SIG-M5 treated with dmso at 0.1 percent for 504 hours (cell line): ENCODE data around the gene ZCCHC12.
"Not testable (repeated sequence)": the region's sequence is repeated elsewhere in the genome, so short reads cannot be mapped to it uniquely, and the experiment has no call there.

Experiments used
- DNase-seq: peaks from one replicate; lab custom pipeline; 2025; ENCODE audit not compliant: unreplicated experiment; lab: John Stamatoyannopoulos, UW

The ZCCHC12 gene

DNA sequence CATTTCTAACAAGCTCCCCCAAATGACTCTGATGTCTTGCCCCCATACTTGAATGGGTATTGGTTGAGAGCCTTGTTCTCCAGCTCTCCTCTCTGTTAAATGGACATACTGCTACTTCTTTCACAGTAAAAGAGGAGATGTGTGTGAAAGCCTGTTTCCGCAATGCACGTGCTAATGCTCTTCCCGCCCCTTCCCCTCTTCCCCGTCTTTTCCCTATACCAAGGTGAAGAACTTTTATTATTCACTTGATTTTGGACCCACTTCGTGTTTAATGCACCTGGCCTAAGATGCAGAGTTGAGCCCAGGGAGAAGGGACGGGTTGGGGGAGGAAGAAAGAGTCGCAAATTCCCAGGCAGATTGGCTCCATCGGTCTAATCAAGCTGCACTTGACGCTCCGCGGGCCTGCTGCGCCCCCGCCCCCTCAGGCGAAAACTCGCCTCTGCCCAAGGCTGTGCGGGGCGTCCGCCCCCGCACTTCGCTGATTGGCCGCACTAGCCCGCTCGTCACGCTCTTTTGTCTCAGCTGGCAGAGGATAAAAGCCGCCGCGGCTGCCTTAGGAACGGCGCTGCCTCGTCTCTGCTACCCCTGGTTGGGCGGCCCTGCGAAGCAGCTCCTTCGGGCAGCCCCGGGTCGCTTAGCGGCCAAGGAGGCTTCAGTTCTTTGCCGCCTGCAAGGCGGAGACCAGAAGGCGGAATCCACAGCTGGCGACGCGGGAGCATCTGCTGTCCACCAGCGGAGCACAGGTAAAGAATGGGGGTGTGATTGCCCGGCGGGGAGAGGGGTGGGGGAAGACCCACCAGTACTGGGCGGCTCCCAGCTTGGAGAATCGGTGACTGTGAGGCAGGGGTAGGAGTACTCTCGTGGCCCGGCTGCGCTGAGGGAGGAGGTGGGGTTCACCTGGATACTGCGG is at the start of gene ZCCHC12:
Gene ZCCHC12, plus strand, starts transcription at position 562 of the 910 bp plus-strand sequence. CDS start 1,421 bp downstream, outside the sequence.
- no peak for DNase-seq

DNA sequence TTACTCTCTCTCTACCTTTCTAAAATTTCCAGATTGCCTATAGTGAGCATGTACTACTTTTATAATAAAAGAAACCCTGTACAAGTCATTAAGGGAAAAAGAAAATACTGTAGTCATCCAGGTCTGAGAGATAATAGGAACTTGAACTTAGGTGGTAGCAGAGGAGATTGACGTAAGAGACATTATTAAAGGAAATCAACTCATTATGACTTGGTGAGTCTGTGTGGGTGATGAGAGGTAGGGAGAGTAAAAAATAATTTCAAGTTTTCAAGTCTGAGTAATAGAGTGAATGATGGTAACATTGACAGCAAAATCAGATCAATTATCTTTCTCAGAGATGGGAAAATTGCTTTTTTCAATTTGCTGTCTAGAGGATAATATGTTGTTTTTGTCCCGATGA is 44.0 kb upstream of the ZCCHC12 start:
- no peak for DNase-seq

GRCh38 chrX:118780509-118780908 is 43.1 kb upstream of the ZCCHC12 start:
- no peak for DNase-seq

GRCh38 chrX:118780911-118781310 is 42.7 kb upstream of the ZCCHC12 start:
- DNase-seq, result no peak

DNA sequence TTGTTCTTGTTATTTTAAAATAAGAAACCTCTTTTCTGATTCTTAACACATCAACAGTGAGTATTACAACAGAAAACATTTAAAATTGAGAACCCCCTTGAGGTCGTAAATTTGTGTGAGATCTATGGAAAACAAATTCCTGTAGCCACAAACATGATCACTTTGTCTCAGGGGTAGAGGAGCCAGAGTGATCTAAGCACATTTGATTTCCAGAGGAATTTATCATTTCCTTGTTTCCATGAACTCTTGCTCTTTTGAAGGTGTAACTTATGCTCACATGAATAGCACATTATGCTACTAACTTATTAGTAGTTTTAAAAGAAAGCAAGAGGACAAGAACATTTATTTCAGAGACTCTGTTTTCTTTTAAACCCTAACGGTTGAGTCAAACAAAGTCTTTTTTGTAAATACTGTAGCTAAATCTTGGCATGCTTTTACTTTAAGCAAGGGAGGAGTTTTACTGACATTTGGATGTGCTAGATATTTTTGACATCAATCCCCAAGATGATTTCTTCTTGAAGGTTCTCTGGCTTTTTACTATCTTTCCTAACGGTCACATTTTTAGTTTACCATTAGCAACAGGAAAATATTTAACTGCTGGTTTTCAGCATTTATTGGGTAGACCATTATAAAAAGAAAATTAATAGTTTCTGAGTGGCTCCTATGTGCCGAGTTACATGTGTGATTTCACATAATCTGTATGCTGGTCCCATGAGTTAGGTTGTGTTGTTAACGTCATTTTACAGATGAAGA is 27.9 kb upstream of the ZCCHC12 start:
- no peak for DNase-seq

DNA sequence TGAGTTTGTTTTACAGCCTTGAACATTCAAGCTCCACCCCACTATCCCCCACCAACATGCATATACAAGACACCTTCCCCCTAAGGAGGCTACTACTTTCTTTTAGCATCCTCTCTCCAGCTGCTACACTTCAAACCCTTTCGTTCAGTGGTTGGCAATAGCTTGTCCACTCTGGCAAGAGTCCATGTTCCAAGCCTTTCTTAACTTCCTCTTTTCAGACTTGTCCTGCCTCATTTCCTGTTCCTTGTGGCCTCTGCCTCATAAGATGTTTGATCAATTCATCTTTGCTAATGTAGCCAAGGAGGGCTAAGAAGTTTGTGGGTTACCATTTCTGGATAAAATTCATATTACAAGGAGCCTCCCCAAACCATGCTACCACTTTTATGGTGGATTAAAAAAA is 20.8 kb upstream of the ZCCHC12 start:
- peak; percentile 27 for DNase-seq

GRCh38 chrX:118807151-118808017 is 16.2 kb upstream of the ZCCHC12 start:
- peak; percentile 53 for DNase-seq

- DNase-seq, result not testable (repeated sequence)
These were observed 6.4 kb upstream of the ZCCHC12 start for GRCh38 chrX:118817257-118817656.

DNA sequence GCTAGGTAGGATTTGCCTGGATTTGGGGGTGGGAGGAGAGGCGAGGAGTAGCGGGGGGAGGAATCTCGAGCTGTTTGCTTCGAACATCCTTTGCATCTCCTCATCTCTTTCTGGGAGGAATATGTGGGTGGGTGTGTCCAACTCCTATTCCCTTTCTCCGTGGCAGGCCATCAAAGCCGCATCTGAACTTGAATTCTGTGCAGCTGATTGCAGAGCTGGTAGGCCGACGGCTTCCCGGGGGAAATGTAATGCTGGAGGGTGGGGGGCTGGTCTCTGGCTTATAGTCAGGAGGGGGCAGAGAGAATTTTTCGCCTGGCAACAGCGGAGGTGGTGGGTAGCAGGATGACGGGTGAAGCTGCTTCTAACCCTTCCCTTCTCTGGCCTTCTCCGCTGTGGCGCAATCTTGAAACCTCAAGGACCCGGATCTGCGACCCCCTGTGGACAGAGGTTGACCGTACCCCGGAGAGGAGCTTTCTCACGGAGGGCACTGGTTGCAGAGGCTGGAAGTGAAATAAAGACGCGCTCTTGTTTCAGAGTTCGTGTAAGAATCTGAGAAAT is 628 bp downstream of the ZCCHC12 start:
- peak; percentile 19 for DNase-seq

- DNase-seq, result no peak
These were observed 1.6 kb downstream of the ZCCHC12 start for GRCh38 chrX:118825227-118825626.

- DNase-seq, result no peak
These were observed 15.8 kb downstream of the ZCCHC12 start for GRCh38 chrX:118839334-118839958.

GRCh38 chrX:118847676-118848075 is 24.1 kb downstream of the ZCCHC12 start:
- peak; percentile 61 for DNase-seq

DNA sequence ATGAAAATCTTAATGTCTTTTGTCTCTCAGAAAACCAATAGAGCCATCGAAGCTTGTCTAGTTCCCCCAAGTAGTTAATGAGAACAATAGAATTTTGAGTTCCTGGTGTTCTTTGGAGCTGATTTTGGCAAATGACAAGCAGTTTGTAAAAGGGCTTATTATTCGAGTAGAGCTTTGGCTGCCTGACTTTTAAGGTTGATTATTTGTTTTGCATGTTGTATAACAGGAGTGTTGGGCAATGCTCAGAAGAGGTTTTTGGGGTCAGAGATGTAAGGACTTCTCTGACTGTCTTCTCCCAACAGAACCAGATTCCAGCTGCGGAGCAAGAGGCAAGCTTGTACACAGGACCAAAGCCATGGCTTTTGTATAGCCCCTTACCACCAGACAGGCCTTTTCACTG is 30.0 kb downstream of the ZCCHC12 start:
- no peak for DNase-seq

DNA sequence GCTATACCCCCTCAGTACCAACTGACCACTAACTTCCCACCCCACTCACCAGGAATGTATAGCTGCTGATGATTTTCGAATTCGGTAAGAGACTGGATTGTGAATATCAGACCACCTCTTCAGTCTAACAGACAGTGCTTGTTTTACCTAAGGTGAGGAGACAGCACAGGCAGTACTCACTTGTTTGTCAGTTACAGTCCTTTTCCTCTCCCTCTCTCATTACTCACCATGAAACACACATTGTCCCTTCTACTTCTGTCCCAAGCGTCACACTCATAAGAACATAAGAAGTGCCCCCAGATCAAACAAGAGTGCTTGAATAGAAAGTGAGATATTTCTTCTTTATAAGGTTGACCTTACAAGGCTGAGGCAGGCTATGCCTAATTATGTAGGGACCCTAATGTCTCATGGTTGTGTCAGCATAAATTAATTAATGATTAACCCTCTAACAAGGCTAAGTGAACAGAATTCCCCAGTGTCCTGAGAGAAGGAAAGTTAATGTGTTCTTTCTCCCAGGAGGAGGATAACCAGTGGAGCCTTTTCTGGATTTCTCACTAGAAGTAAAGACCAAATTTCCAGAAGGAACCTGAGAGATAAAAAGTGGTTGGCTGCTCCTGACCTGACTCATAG is 32.2 kb downstream of the ZCCHC12 start:
- DNase-seq, result no peak

GRCh38 chrX:118857006-118857405 is 33.4 kb downstream of the ZCCHC12 start:
- DNase-seq, result no peak

GRCh38 chrX:118861338-118861737 is 37.7 kb downstream of the ZCCHC12 start:
- DNase-seq, result no peak

GRCh38 chrX:118862091-118862490 is 38.5 kb downstream of the ZCCHC12 start:
- DNase-seq, result no peak

GRCh38 chrX:118862979-118863378 is 39.4 kb downstream of the ZCCHC12 start:
- no peak for DNase-seq

DNA sequence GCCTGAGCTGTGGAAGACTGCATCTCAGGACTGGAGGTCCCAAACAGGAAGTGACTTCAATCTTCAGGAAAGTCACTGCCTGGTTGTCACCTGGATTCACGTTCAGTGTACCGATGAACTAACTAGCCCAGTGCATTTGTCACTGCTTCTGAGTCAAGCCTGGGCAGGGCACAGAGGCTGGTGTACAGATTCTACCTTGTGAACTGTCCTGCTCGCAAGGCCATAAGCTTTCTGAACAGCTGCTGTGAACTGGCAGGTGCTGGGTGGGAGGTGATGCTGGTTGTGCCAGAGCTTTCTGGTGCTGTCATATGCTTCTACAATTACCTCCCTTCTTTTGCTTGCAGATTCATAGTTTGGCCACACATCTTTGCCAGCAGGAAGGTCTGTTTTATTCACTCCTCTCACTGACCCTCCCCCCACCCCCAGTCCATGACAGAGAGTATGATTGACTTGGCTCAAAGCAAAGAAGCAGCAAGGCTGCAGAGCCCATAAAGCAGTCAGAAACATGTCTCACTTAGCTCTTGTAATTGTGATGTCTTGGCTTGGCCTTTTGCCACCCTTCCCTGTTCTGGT is 40.5 kb downstream of the ZCCHC12 start:
- no peak for DNase-seq

DNA sequence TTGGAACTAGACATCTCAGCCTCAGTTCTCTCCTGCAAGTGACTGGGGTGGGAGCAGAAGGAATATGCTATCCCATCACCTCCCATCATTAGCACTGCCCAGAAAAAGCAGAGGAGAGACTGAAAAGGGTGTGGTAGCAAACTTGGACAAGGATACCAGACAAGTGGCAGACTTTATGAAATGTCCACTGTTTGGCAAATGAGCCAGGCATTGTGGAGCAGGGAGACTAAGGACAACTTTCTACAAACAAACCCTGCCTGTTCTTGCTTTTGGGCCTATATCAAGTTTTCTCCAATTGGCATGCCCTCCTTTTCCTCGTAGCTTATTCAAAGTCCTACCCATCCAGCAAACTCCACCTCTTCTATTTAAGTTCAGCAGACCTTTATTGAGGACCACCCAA is 41.6 kb downstream of the ZCCHC12 start:
- no peak for DNase-seq
